Testis (tissue), 3 donors: ENCODE data around the gene AOX1. TPM values are rescaled to one million over a fixed set of nuclear protein-coding genes. Genes with fewer than 3 reads are reported as not detected.
"Not testable (repeated sequence)": the region's sequence is repeated elsewhere in the genome, so short reads cannot be mapped to it uniquely, and the experiment has no call there.

ENCODE experiments used
- DNase-seq: peaks from one replicate; pipeline ENCODE4 v3.0.0-alpha.2; 2019
- H3K27ac ChIP-seq, 2 donors: fragments of 200-600 bp; sonication (generic); one replicate each; pipeline ENCODE4 v1.5.1; 2019
- H3K27me3 ChIP-seq: fragments of 200-600 bp; sonication (generic); one replicate; pipeline ENCODE4 v1.5.1; 2019
- H3K36me3 ChIP-seq: fragments of 200-600 bp; sonication (generic); one replicate; pipeline ENCODE4 v1.5.1; 2017; ENCODE audit warnings: low read depth; ENCODE audit errors: missing control alignments
- H3K4me1 ChIP-seq: fragments of 200-600 bp; sonication (generic); one replicate; pipeline ENCODE4 v1.5.1; 2019
- H3K4me3 ChIP-seq, 2 donors: fragments of 200-600 bp; sonication (generic); one replicate each; pipeline ENCODE4 v1.5.1; 2017 to 2019
- H3K9me3 ChIP-seq: fragments of 200-600 bp; sonication (generic); one replicate; pipeline ENCODE4 v1.5.1; 2017
- CTCF ChIP-seq, 3 experiments: fragments of 450-650 bp in 2 of 3; fragments of 200-600 bp in 1 of 3; sonication (generic) in 1 of 3; IDR thresholded peaks; one replicate each; pipeline ENCODE4 v1.5.1; 2016 to 2019; ENCODE audit warnings: antibody characterized with exemption in 3 of 3, mild to moderate bottlenecking in 2 of 3, moderate library complexity in 1 of 3
- POLR2A ChIP-seq: fragments of 450-650 bp; IDR thresholded peaks from one replicate; pipeline ENCODE4 v1.6.1; 2017; ENCODE audit warnings: antibody characterized with exemption, mild to moderate bottlenecking, moderate library complexity
- WGBS, 2 donors: methylation state at CpG; one replicate each; pipeline ENCODE4 v1.1.5; 2018; 5-methylcytosine and 5-hydroxymethylcytosine counted together
- intact Hi-C: fragments of 100-400 bp; cut with DNase I; formaldehyde crosslinking; loops from one replicate; pipeline ENCODE4 v1.15.1; 2023; ENCODE audit warnings: low total_unique reads
- polyA plus RNA-seq: library from polyadenylated mRNA; stranded (reverse); fragments of 350-450 nt; fragmentation: Illumina TruSeq; extraction: RNeasy Lipid Tissue Mini Kit (QIAGEN cat#74804); gene quantifications from one replicate; pipeline ENCODE4 v1.2.3, GENCODE V29; 2014; ENCODE audit warnings: low read depth, low replicate concordance; ENCODE audit not compliant: insufficient read depth
- total RNA-seq, 2 donors: library from RNA; depleted of rRNA; stranded (reverse); fragments of >200 nt; gene quantifications; one replicate each; pipeline ENCODE4 v1.2.3, GENCODE V29; 2016

Gene AOX1
- total and polyA plus RNA-seq, 3 donors from 2014 or later = 28.7 to 34.1 (median 29.4) TPM

GRCh38 chr2:200625958-200626363 is 40.1 kb downstream of the AOX1 start:
- peaks cover 4% of the 10 kb centered on the region for H3K4me1 ChIP-seq
- intact Hi-C loops = no loop called here
- H3K36me3 ChIP-seq = no peaks in the 10 kb centered on the region
- H3K27me3 ChIP-seq = no peaks in the 10 kb centered on the region
- no peak overlapping the region for H3K27ac ChIP-seq
- no peak for DNase-seq
- H3K4me3 ChIP-seq = no peak overlapping the region
- 80 to 89% methylated on average over 2 of the region's 2 CpGs for WGBS, 2 donors
- H3K9me3 ChIP-seq = no peaks in the 10 kb centered on the region
- TF ChIP-seq POLR2A (no peak), CTCF (IDR thresholded peaks at IDR 0.05) (no peak)

GRCh38 chr2:200627110-200627770 is 41.4 kb downstream of the AOX1 start:
- Histone ChIP-seq H3K9me3 (no peaks in the 10 kb centered on the region), H3K4me1 (peaks cover 4% of the 10 kb centered on the region), H3K27ac (no peak overlapping the region), H3K4me3 (no peak overlapping the region), H3K36me3 (no peaks in the 10 kb centered on the region), H3K27me3 (no peaks in the 10 kb centered on the region)
- no peak for TF ChIP-seq POLR2A
- TF ChIP-seq CTCF (IDR thresholded peaks at IDR 0.05) = no peak
- WGBS, 2 donors = 86 to 93% methylated on average over 4 of the region's 4 CpGs
- no peak for DNase-seq
- intact Hi-C loops = no loop called here

- DNase-seq, H3K36me3 ChIP-seq, H3K9me3 ChIP-seq, H3K27me3 ChIP-seq, H3K4me1 ChIP-seq, H3K27ac ChIP-seq, H3K4me3 ChIP-seq, intact Hi-C loops: not testable (repeated sequence)
- 89 to 93% methylated on average over 4 of the region's 4 CpGs for WGBS, 2 donors
These were observed 42.6 kb downstream of the AOX1 start for GRCh38 chr2:200628461-200628860.

- intact Hi-C loops = no loop called here
- no peaks in the 10 kb centered on the region for H3K36me3 ChIP-seq
- TF ChIP-seq CTCF (IDR thresholded peaks at IDR 0.05) (no peak), POLR2A (no peak)
- H3K27me3 ChIP-seq = no peaks in the 10 kb centered on the region
- WGBS, 2 donors = 92 to 96% methylated on average over 1 of the region's 1 CpG
- H3K4me3 ChIP-seq = no peak overlapping the region
- H3K9me3 ChIP-seq = no peaks in the 10 kb centered on the region
- no peak for DNase-seq
- no peak overlapping the region for H3K27ac ChIP-seq
- H3K4me1 ChIP-seq = no peaks in the 10 kb centered on the region
These were observed 45.5 kb downstream of the AOX1 start for GRCh38 chr2:200631287-200631686.

GRCh38 chr2:200634231-200634964 is 48.6 kb downstream of the AOX1 start:
- no peak for DNase-seq
- no peaks in the 10 kb centered on the region for H3K36me3 ChIP-seq
- 94% methylated on average over 7 of the region's 7 CpGs for WGBS, 2 donors
- H3K27me3 ChIP-seq = no peaks in the 10 kb centered on the region
- no peaks in the 10 kb centered on the region for H3K4me1 ChIP-seq
- no peak overlapping the region for H3K4me3 ChIP-seq
- H3K9me3 ChIP-seq = no peaks in the 10 kb centered on the region
- intact Hi-C loops = no loop called here
- H3K27ac ChIP-seq = no peak overlapping the region
- TF ChIP-seq POLR2A = no peak
- TF ChIP-seq CTCF (IDR thresholded peaks at IDR 0.05) = no peak
